ENCODE measurements around the gene IL19. TPM values are rescaled to one million over a fixed set of nuclear protein-coding genes. Genes with fewer than 3 reads are reported as not detected.

IL19 gene
- total and polyA plus RNA-seq, 4 donors, result not detected

- H3K4me1 ChIP-seq (ENCODE audit: control insufficient read depth in 4 of 4, insufficient read depth in 4 of 4, low read length in 3 of 4), result no peaks in the 10 kb centered on the region
- no peak for DNase-seq (ENCODE audit: low spot score)
- no peak for TF ChIP-seq NR2F2 (IDR thresholded peaks at IDR 0.05)
- TF ChIP-seq YY1 (IDR thresholded peaks at IDR 0.05), result no peak
- TF ChIP-seq GABPA (IDR thresholded peaks at IDR 0.05 in 1 of 2, conservative IDR thresholded peaks at IDR 0.05 in 1 of 2), result no peak
- TF ChIP-seq HNF4G (IDR thresholded peaks at IDR 0.05), result no peak
- no peaks in the 10 kb centered on the region for H3K36me3 ChIP-seq (ENCODE audit: control insufficient read depth in 4 of 4, insufficient read depth in 3 of 4, low read depth in 1 of 4, low read length in 3 of 4)
- H3K4me3 ChIP-seq (ENCODE audit: low read depth in 1 of 3, low read length in 3 of 3), result no peak overlapping the region
- H3K27ac ChIP-seq (ENCODE audit: low read depth in 1 of 2, low read length in 2 of 2), result no peak overlapping the region
- 84% methylated on average over 3 of the region's 3 CpGs for WGBS
- H3K27me3 ChIP-seq (ENCODE audit: control insufficient read depth in 4 of 4, insufficient read depth in 4 of 4, low read length in 3 of 4), result no peaks in the 10 kb centered on the region
- no peaks in the 10 kb centered on the region for H3K9me3 ChIP-seq (ENCODE audit: control insufficient read depth in 4 of 4, low read length in 3 of 4)
- no peak overlapping the region for H3K9ac ChIP-seq (ENCODE audit: low read depth in 1 of 2, low read length in 2 of 2)
Measured at GRCh38 chr1:206800891-206801290, 30.3 kb downstream of the IL19 start.

- Histone ChIP-seq H3K27me3 (ENCODE audit: control insufficient read depth in 4 of 4, insufficient read depth in 4 of 4, low read length in 3 of 4) (no peaks in the 10 kb centered on the region), H3K9me3 (ENCODE audit: control insufficient read depth in 4 of 4, low read length in 3 of 4) (no peaks in the 10 kb centered on the region)
Measured at GRCh38 chr1:206801467-206801866, 30.9 kb downstream of the IL19 start.

GRCh38 chr1:206802401-206802800, 31.8 kb downstream of the IL19 start:
- no peak for TF ChIP-seq TAF1 (conservative IDR thresholded peaks at IDR 0.05)
- TF ChIP-seq EGR1 (IDR thresholded peaks at IDR 0.05; ENCODE audit: low read depth in 2 of 2), result no peak
- Histone ChIP-seq H3K9ac (ENCODE audit: low read depth in 1 of 2, low read length in 2 of 2) (no peak overlapping the region), H3K27me3 (ENCODE audit: control insufficient read depth in 4 of 4, insufficient read depth in 4 of 4, low read length in 3 of 4) (no peaks in the 10 kb centered on the region), H3K4me1 (ENCODE audit: control insufficient read depth in 4 of 4, insufficient read depth in 4 of 4, low read length in 3 of 4) (no peaks in the 10 kb centered on the region), H3K36me3 (ENCODE audit: control insufficient read depth in 4 of 4, insufficient read depth in 3 of 4, low read depth in 1 of 4, low read length in 3 of 4) (no peaks in the 10 kb centered on the region), H3K4me3 (ENCODE audit: low read depth in 1 of 3, low read length in 3 of 3) (no peak overlapping the region), H3K9me3 (ENCODE audit: control insufficient read depth in 4 of 4, low read length in 3 of 4) (no peaks in the 10 kb centered on the region), H3K27ac (ENCODE audit: low read depth in 1 of 2, low read length in 2 of 2) (no peak overlapping the region)
- 84% methylated on average over 4 of the region's 4 CpGs for WGBS
- DNase-seq (ENCODE audit: low spot score), result no peak

More at GRCh38 chr1:206801467-206801866, 30.9 kb downstream of the IL19 start:
- Histone ChIP-seq H3K4me1 (ENCODE audit: control insufficient read depth in 4 of 4, insufficient read depth in 4 of 4, low read length in 3 of 4) (no peaks in the 10 kb centered on the region), H3K36me3 (ENCODE audit: control insufficient read depth in 4 of 4, insufficient read depth in 3 of 4, low read depth in 1 of 4, low read length in 3 of 4) (no peaks in the 10 kb centered on the region), H3K9ac (ENCODE audit: low read depth in 1 of 2, low read length in 2 of 2) (no peak overlapping the region), H3K27ac (ENCODE audit: low read depth in 1 of 2, low read length in 2 of 2) (no peak overlapping the region), H3K4me3 (ENCODE audit: low read depth in 1 of 3, low read length in 3 of 3) (no peak overlapping the region)
- 87% methylated on average over 1 of the region's 1 CpG for WGBS
- no peak for TF ChIP-seq SP1 (IDR thresholded peaks at IDR 0.05)
- no peak for TF ChIP-seq FOXA2 (IDR thresholded peaks at IDR 0.05)
- TF ChIP-seq EGR1 (IDR thresholded peaks at IDR 0.05; ENCODE audit: low read depth in 2 of 2), result no peak
- TF ChIP-seq RXRA (IDR thresholded peaks at IDR 0.05), result no peak
- no peak for TF ChIP-seq ATF3 (IDR thresholded peaks at IDR 0.05)
- no peak for TF ChIP-seq GABPA (IDR thresholded peaks at IDR 0.05 in 1 of 2, conservative IDR thresholded peaks at IDR 0.05 in 1 of 2)
- no peak for TF ChIP-seq NR2F2 (IDR thresholded peaks at IDR 0.05)
- TF ChIP-seq MAX (IDR thresholded peaks at IDR 0.05), result no peak
- no peak for TF ChIP-seq REST (IDR thresholded peaks at IDR 0.05)
- no peak for TF ChIP-seq TAF1 (conservative IDR thresholded peaks at IDR 0.05)
- no peak for DNase-seq (ENCODE audit: low spot score)

Data from liver (tissue), 9 donors.